Skeletal muscle satellite cell (primary cell): ENCODE results near the gene NMBR. TPM values are rescaled to one million over a fixed set of nuclear protein-coding genes. Genes with fewer than 3 reads are reported as not detected.
"Not testable (repeated sequence)": the region's sequence is repeated elsewhere in the genome, so short reads cannot be mapped to it uniquely, and the experiment has no call there.

Experiments used
- H3K27me3 ChIP-seq: 2 replicates; pipeline ENCODE4 v1.7.0; 2013; ENCODE audit warnings: low read length; ENCODE audit not compliant: control insufficient read depth, insufficient read depth
- H3K36me3 ChIP-seq: 2 replicates; pipeline ENCODE4 v1.7.0; 2013; ENCODE audit warnings: mild to moderate bottlenecking, control low read depth, low read length; ENCODE audit not compliant: insufficient read depth
- H3K4me1 ChIP-seq: 2 replicates; pipeline ENCODE4 v1.7.0; 2013; ENCODE audit warnings: low read length; ENCODE audit not compliant: control insufficient read depth, insufficient read depth
- H3K4me2 ChIP-seq: 2 replicates; pipeline ENCODE4 v1.7.0; 2013; ENCODE audit warnings: mild to moderate bottlenecking, low read length
- H3K4me3 ChIP-seq: 2 replicates; pipeline ENCODE4 v1.7.0; 2013; ENCODE audit warnings: low read length
- H3K9ac ChIP-seq: 2 replicates; pipeline ENCODE4 v1.7.0; 2013; ENCODE audit warnings: mild to moderate bottlenecking, low read depth, low read length, moderate library complexity
- H3K9me3 ChIP-seq: replicated peaks from 2 replicates; pipeline ENCODE4 v1.7.0; 2013; ENCODE audit warnings: mild to moderate bottlenecking, control low read depth, low read length
- total RNA-seq: library from RNA; depleted of rRNA; stranded (reverse); fragments of >200 nt; gene quantifications from 2 replicates; pipeline ENCODE4 v1.2.3, GENCODE V29; 2012; rRNA removed

The NMBR gene
- not detected in 2 replicates for total RNA-seq

DNA sequence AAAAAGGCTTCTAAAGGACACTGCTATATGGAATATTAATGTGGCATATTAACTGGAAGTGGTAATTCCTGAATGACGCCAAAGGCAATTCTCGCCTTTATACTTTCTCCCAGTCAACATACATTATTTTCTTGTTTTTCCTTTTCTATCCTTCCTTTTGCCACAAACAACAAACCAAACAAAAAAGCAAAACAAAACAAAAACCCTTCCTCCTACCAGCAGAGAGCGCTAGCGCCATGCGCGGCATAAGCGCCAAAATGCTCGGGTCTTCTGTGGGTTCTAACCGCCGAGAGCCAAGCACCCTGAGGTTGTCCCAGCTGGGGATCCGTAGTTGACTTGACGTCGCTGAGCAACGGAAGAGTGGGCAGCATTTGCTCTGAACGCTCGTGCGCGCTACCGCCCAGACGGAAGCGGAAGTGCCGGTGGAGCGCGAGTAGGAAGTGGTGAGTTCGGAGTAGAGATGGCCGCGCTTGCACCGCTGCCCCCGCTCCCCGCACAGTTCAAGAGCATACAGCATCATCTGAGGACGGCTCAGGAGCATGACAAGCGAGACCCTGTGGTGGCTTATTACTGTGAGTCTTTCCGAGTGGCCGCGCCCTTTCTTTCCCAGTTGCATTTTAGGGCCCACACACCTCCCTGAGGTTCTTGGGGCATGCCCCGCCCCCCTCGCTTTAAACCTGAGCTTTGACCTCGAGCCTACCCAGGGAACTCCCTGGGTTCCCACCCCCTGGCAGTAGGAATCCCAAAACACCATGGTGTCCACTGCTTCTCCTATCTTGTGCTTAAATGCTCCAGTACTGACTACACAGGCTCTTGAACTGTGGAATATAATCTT lies at the start of gene NMBR, which contains the start of gene VTA1:
Gene NMBR, minus strand, starts transcription at position 295 of the 835 bp plus-strand sequence. CDS start 58,464 bp downstream, outside the sequence.
Gene VTA1, plus strand, starts transcription at position 436 of the 835 bp plus-strand sequence. Its CDS starts 25 bp downstream, at position 461.
- Histone ChIP-seq H3K4me3 (peak within 1 kb of the TSS; percentile 92), H3K4me1 (peaks cover 19% of the 10 kb centered on the region), H3K36me3 (no peaks in the 10 kb centered on the region), H3K9ac (peak within 1 kb of the TSS; percentile 94), H3K9me3 (no peaks in the 10 kb centered on the region), H3K4me2 (peak within 1 kb of the TSS; percentile 88), H3K27me3 (no peaks in the 10 kb centered on the region)

DNA sequence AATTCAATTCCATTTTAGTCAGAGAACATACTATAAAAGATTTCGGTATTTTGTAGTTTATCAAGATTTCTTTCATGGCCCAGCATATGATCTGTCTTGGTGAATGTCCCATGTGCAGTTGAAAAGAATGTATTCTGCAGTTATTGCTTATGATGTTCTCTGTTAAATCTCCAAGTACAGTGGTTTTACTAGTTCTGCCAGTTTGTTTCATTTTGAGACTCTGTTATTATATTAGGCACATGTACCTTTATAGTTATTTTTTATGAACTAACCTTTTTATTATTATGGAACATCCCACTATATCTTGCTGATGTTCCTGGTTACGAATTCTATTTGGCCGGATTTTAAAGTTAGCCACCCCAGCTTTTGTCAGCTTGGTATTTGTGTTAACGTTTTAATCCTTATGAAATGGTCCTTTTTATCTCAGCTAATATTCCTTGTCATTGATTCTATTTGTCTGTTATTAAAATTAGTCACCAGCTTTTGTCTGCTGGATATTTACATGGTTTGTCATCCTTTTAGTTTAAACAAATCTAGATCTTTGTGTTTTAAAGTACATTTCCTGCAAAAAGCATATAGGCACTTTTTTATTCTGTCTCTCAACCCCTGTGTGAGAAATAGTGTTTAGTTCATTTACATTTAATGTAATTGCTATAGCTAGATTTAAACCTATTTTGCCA lies 49.1 kb upstream of the NMBR start:
- Histone ChIP-seq H3K36me3 (peaks cover 16% of the 10 kb centered on the region), H3K9ac (peak overlapping the region; percentile 7), H3K27me3 (no peaks in the 10 kb centered on the region), H3K9me3 (no peaks in the 10 kb centered on the region), H3K4me1 (peaks cover 12% of the 10 kb centered on the region), H3K4me3 (no peak overlapping the region), H3K4me2 (peak overlapping the region; percentile 37)

DNA sequence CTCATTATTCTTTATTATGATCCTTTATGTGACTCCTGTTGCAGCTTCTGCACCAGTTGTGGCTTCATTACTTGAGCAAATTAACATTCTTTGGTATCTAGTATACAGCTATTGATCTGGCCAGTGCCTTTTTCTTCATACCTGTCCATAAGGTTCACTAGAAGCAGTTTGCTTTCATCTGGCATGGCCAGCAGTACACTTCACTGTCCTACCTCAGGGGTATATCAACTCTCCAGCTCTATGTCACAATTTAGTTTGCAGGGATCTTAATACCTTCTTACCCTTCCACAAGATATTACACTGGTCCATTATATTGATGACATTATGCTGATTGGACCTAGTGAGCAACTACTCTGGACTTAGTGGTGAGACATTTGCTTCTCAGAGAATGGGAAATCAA lies 46.7 kb upstream of the NMBR start:
- H3K4me2 ChIP-seq, result no peak overlapping the region

DNA sequence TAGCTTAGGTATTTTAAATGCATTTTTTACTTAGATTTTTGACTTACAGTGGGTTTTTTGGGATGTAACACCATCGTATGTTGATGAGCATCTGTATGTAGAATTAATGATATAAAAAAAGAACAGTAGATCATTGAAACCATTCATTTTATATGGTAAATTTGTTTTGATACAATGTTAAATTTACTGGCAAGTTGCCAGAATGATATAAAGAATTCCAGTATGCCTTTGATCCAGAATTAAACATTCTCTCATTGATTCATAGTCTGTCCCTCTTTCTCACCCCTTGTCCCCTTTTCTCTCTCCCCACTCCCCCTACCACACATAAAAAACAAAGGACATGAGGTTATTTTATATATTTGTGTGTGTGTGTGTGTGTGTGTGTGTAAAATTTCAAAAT lies 45.4 kb upstream of the NMBR start:
- H3K4me2 ChIP-seq, result no peak overlapping the region
- no peak overlapping the region for H3K9ac ChIP-seq
- H3K4me1 ChIP-seq, result peaks cover 12% of the 10 kb centered on the region
- H3K36me3 ChIP-seq, result peaks cover 7% of the 10 kb centered on the region
- no peaks in the 10 kb centered on the region for H3K27me3 ChIP-seq
- H3K4me3 ChIP-seq, result no peak overlapping the region
- H3K9me3 ChIP-seq, result no peaks in the 10 kb centered on the region

More for the DNA sequence above, 46.7 kb upstream of the NMBR start:
- Histone ChIP-seq H3K4me3 (no peak overlapping the region), H3K9ac (no peak overlapping the region), H3K4me1 (peaks cover 12% of the 10 kb centered on the region), H3K27me3 (no peaks in the 10 kb centered on the region), H3K9me3 (no peaks in the 10 kb centered on the region), H3K36me3 (peaks cover 12% of the 10 kb centered on the region)

DNA sequence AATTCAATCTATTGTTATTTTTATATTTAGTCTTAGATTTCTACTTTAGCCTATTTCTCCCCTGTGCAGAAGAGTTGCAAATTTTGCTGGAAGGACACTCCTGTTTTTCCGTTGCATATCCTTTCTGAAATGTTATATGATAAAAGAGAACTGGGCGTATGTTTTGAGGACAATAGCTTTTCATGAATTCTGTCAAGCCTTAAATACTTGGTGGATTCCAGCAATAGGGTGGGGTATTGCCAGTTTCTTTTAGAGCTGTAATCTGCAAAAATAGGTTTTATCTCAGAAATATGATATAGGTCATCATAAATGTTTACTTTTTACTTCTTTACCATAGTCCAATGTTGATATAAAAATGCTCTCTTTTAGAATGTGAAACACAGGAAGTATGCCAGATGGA lies 42.1 kb upstream of the NMBR start:
- Histone ChIP-seq H3K9ac (no peak overlapping the region), H3K27me3 (no peaks in the 10 kb centered on the region), H3K4me2 (no peak overlapping the region), H3K4me3 (no peak overlapping the region), H3K9me3 (no peaks in the 10 kb centered on the region), H3K36me3 (peaks cover 7% of the 10 kb centered on the region), H3K4me1 (peaks cover 3% of the 10 kb centered on the region)

DNA sequence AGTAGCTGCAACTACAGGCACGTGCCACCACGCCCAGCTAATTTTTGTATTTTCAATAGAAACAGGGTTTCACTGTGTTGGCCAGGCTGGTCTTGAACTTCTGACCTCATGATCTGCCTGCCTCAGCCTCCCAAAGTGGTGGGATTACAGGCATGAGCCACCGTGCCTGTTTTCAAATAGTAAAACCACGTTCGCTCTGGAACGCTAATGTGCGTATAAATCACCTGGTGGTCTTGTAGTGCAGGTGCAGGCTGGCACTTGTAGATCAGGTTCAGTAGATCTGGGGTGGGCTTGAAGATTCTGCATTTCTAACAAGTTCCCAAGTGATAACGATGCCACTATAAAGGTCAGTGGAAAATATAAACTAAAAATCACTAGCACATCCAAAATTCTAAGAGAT lies 41.4 kb upstream of the NMBR start:
- H3K9me3 ChIP-seq, H3K9ac ChIP-seq, H3K4me1 ChIP-seq, H3K36me3 ChIP-seq, H3K4me2 ChIP-seq, H3K4me3 ChIP-seq, H3K27me3 ChIP-seq: not testable (repeated sequence)

DNA sequence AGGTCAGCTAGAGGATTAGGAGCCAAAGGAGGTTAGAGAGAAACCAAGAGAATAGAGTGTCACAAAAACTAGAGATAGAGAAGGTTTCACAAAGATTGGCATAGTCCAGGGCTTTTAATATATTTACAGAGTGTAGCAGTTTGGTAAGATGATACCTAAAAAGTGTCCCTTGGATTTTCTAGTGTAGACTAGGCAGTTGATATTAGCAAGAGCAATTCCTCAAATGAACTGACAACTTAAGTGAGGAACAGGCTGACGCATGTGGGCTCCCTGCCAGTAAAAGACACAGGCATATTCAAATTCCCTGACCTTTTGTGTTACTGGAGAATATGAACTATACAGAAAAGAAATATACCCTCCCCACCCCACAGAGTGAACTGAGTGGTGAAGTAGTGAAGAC lies 40.3 kb upstream of the NMBR start:
- H3K36me3 ChIP-seq, result peaks cover 4% of the 10 kb centered on the region
- H3K4me2 ChIP-seq, result no peak overlapping the region
- no peaks in the 10 kb centered on the region for H3K9me3 ChIP-seq
- no peak overlapping the region for H3K4me3 ChIP-seq
- H3K27me3 ChIP-seq, result no peaks in the 10 kb centered on the region
- peaks cover 3% of the 10 kb centered on the region for H3K4me1 ChIP-seq
- no peak overlapping the region for H3K9ac ChIP-seq

DNA sequence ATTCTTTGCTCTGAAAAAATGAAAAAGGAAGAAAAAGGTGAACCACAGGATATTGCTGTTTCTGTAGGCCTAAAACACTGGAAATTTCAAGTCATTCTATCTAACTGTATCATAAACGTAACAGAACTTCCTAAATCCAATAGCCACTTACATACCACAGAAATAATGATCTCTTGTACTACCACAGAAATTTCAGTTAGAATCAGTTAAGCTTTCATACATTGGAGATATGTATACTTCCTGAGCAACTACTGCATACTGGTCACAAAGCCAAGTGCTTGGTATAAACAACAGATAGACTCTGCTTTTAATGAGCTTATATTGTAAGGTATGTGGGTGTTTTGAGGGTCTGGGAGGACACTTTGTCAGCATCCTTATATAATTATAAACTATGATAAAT lies 38.7 kb upstream of the NMBR start:
- H3K36me3 ChIP-seq, result no peaks in the 10 kb centered on the region
- peaks cover 3% of the 10 kb centered on the region for H3K4me1 ChIP-seq
- H3K4me2 ChIP-seq, result no peak overlapping the region
- no peaks in the 10 kb centered on the region for H3K27me3 ChIP-seq
- no peak overlapping the region for H3K4me3 ChIP-seq
- H3K9ac ChIP-seq, result no peak overlapping the region
- no peaks in the 10 kb centered on the region for H3K9me3 ChIP-seq

DNA sequence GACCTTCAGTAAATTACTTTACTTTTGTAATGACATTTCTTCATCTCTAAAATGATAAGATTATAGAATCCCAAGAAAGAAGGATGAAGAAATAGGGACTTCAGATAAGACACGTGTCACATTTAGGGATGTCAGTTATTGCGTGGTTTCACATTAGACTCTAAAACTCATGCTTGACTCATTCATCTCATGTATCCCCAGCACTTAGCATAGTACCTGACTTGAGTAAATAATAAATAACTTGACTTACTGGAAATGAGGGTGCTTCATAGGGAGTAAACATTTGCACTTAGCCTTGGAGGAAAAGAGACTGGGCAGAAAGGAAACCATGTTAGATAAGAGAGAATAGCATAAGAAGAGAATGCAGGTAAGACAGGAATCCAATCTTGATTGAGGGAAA lies 37.4 kb upstream of the NMBR start:
- Histone ChIP-seq H3K36me3 (no peaks in the 10 kb centered on the region), H3K9ac (no peak overlapping the region), H3K4me1 (peaks cover 3% of the 10 kb centered on the region), H3K9me3 (no peaks in the 10 kb centered on the region), H3K4me2 (no peak overlapping the region), H3K4me3 (no peak overlapping the region), H3K27me3 (no peaks in the 10 kb centered on the region)

DNA sequence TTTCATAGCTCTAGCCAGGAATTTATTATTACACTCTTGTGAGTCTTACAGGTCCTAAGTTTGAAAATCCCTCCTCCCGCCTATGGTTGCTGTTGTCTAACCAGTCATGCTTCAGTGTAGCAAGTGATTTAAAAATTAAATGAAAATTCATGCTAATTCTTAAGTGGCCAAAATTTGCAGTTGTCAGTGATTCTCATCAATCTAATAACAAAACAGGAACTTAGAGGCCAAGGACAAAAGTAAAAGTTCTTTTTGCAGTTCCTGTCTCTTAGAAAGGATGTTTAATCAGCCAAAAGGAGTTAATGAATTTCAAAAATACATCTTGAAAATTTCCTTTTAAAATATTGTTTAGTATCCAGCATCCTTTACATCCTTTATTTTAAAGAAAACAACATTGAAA lies 36.4 kb upstream of the NMBR start:
- H3K9me3 ChIP-seq, result no peaks in the 10 kb centered on the region
- no peak overlapping the region for H3K9ac ChIP-seq
- H3K4me1 ChIP-seq, result peaks cover 3% of the 10 kb centered on the region
- H3K4me2 ChIP-seq, result no peak overlapping the region
- H3K36me3 ChIP-seq, result no peaks in the 10 kb centered on the region
- no peak overlapping the region for H3K4me3 ChIP-seq
- no peaks in the 10 kb centered on the region for H3K27me3 ChIP-seq

DNA sequence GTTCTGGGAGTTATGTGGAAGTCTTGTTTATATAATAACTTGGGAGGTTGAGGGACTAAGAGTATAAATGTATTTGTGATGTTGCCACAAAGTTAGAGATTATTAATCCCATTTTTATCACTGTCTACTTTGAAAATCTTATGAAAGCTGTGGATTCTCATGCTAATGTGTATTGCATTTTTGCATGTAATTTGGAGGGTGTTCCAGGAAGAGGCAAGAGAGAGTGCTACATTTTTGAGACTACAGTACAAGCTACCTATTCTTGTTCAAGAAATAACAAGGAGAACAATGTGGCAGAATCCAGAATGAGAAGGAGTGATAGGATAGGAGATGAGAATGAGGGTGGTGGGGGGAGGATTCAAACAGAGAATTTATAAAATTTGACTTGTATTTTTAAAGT lies 35.1 kb upstream of the NMBR start:
- Histone ChIP-seq H3K9ac (no peak overlapping the region), H3K4me3 (no peak overlapping the region), H3K27me3 (no peaks in the 10 kb centered on the region)

More for the DNA sequence above, 35.1 kb upstream of the NMBR start:
- no peak overlapping the region for H3K4me2 ChIP-seq
- no peaks in the 10 kb centered on the region for H3K9me3 ChIP-seq
- peaks cover under 1% of the 10 kb centered on the region for H3K4me1 ChIP-seq
- peaks cover 13% of the 10 kb centered on the region for H3K36me3 ChIP-seq
